ENCODE data around the gene TSPAN5. TPM values are rescaled to one million over a fixed set of nuclear protein-coding genes. Genes with fewer than 3 reads are reported as not detected.

TSPAN5 gene
- 79.6 and 88.3 TPM in 2 replicates for total RNA-seq (2012; rRNA removed)
- 58.2 and 64.8 TPM in 2 replicates for polyA plus RNA-seq (2012; rRNA removed)
- polyA plus RNA-seq (2012; cell fraction: cytosol; rRNA removed) = 36.9 and 41.6 TPM in 2 replicates
- 21.8 and 70.0 TPM in 2 replicates for polyA plus RNA-seq (2012; cell fraction: nucleus; rRNA removed; ENCODE audit: low replicate concordance)
- Bru-seq, nascent RNA = percentile 97 among the genes with signal in this experiment
- percentile 92 among the genes with signal in this experiment for BruChase-seq, experiment 1, labeled RNA remaining after a 6-hour chase
- BruChase-seq, experiment 2, labeled RNA remaining after a 2-hour chase = percentile 95 among the genes with signal in this experiment
- long read RNA-seq, full-length matches to known transcripts = 149 of 225 reads
- long read RNA-seq, partial matches to known transcripts = 3 of 225 reads
- long read RNA-seq, other reads (novel, unspliced or antisense) = 73 of 225 reads

DNA sequence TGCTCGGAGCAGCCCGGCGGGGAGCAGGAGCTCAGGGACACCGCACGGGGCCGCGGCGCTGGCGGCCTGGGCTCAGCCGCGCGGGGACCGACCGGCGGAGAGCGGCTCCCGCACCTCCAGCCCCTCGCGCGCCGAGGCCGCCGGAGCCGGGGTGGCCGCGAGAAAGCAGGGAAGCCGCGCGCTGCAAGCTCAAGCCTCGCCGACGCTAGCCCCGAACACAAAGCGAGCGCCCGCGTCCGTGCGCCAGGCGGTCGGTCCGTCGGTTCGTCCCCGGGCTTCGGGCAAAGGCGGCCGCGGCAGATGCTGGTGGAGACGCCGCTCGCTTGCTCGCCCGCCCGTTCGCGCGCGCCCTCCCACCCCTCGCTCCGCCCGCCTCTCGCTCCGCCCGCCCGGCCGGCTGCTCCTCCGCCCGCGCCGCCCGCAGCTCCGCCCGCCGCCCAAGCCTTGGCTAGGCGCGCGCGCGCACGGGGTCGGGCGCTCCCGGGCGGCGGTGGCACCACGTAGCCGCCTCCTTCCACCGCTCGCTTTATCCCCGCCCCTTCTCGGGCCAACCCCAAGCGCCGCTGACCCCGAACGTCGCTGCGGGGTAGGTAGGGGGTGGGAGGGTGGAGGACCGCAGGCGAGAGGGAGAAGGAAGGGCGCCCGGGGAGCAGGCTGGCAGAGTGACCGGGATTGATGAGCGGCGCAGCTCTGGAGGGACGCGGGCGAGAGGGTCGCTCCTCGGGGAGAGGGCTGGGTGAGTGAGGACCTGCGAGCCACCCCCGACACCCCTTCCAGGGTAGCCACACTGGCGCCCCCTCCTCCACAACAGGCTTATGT lies at the start of gene TSPAN5:
TSS of gene TSPAN5 (minus strand) at position 325 of the 819 bp plus-strand sequence.
- H3K23ac ChIP-seq (ENCODE audit: low read depth, low read length) = peak within 1 kb of the TSS; percentile 96
- H3K27me3 ChIP-seq (ENCODE audit: control insufficient read depth, insufficient read depth, low read length) = no peaks in the 10 kb centered on the region
- peak within 1 kb of the TSS; percentile 99 for H2AK9ac ChIP-seq (replicated peaks; ENCODE audit: low read depth, low read length, poor library complexity)
- no peaks in the 10 kb centered on the region for H3K9me3 ChIP-seq (ENCODE audit: control insufficient read depth, insufficient read depth, low read length)
- H3K79me1 ChIP-seq (ENCODE audit: low read depth in 1 of 2, low read length in 2 of 2) = peaks cover 6 to 49% of the 10 kb centered on the region in 2 experiments; a peak in 3 of 4 replicates
- peak within 1 kb of the TSS; percentile 26 to 90 for H4K8ac ChIP-seq (ENCODE audit: low read depth in 2 of 2, low read length in 2 of 2)
- H3K4ac ChIP-seq (ENCODE audit: low read depth, low read length) = peak within 1 kb of the TSS; percentile 97
- peak within 1 kb of the TSS; percentile 89 for H2BK120ac ChIP-seq (ENCODE audit: low read depth, low read length)
- dilution Hi-C loops (cut with HindIII; ENCODE audit: low sequenced_read_pairs, unreplicated experiment) = no loop called here
- H3K56ac ChIP-seq (ENCODE audit: extremely low read depth, insufficient read depth, low read length) = peak within 1 kb of the TSS; percentile 64
- H2BK15ac ChIP-seq (ENCODE audit: low read depth, low read length) = peak within 1 kb of the TSS; percentile 75
- intact Hi-C loops (cut with micrococcal nuclease) = loop anchor here (5.0 to 10.0 kb wide), 6 partner anchors 111 to 804 kb away; partner anchors contain the start of genes ADH5 and METAP1
- in situ Hi-C loops (cut with MboI; ENCODE audit: low sequenced_read_pairs) = loop anchor here (5.0 to 25.0 kb wide), 4 partner anchors 191 to 496 kb away; partner anchors contain the start of genes EIF4E and RAP1GDS1
- H3K4me3 ChIP-seq (ENCODE audit: insufficient read depth, low read depth, low read length) = peak within 1 kb of the TSS; percentile 64
- H3K14ac ChIP-seq (replicated peaks; ENCODE audit: low read depth, low read length) = peak within 1 kb of the TSS; percentile 82
- H3K27ac ChIP-seq (ENCODE audit: insufficient read depth, low read length) = peak within 1 kb of the TSS; percentile 94
- 0% methylated on average over 27 of the region's 113 CpGs; no CpG with 5 or more reads in 1 of the 2 experiments for WGBS, 2 experiments (ENCODE audit: extremely low coverage in 2 of 2, insufficient read length in 1 of 2)
- H4K20me1 ChIP-seq (ENCODE audit: insufficient read depth, low read length) = peaks cover 8% of the 10 kb centered on the region; the same call in 1 of the 2 replicates
- peak; percentile 86 for ATAC-seq (ENCODE audit: low read depth)
- peak within 1 kb of the TSS; percentile 81 for H2BK5ac ChIP-seq (ENCODE audit: low read depth, low read length, poor library complexity, severe bottlenecking)
- H3K4me1 ChIP-seq (ENCODE audit: control insufficient read depth, insufficient read depth, low read length) = peaks cover 23% of the 10 kb centered on the region
- H3K9me1 ChIP-seq (ENCODE audit: insufficient read depth, low read length) = peaks cover 7% of the 10 kb centered on the region
- H4K5ac ChIP-seq (ENCODE audit: low read depth, low read length) = peak within 1 kb of the TSS; percentile 88
- peak within 1 kb of the TSS; percentile 93 for H3K9ac ChIP-seq (ENCODE audit: low read depth, low read length)
- H2BK20ac ChIP-seq (ENCODE audit: low read depth, low read length) = peak within 1 kb of the TSS; percentile 89
- ChIA-PET POLR2A (ENCODE audit: unreplicated experiment) (no interaction called here), CTCF (interaction anchor here (0.6 to 1.1 kb wide), 2 partner anchors 18 to 727 kb away, joined by 3 read pairs; no protein-coding TSS in a partner anchor)
- H2AFZ ChIP-seq (replicated peaks; ENCODE audit: low read length, poor library complexity) = peak within 1 kb of the TSS; percentile 96
- no TSS peak for BruUV-seq (replicated peaks)
- H3K18ac ChIP-seq (ENCODE audit: low read depth, low read length) = peak within 1 kb of the TSS; percentile 91
- H3K4me2 ChIP-seq (ENCODE audit: low read depth, low read length) = peak within 1 kb of the TSS; percentile 91
- no peaks in the 10 kb centered on the region for H3K36me3 ChIP-seq (ENCODE audit: control insufficient read depth, insufficient read depth, low read length)
- peak within 1 kb of the TSS; percentile 60 for H4K91ac ChIP-seq (ENCODE audit: insufficient read depth, low read depth, low read length)
- peak within 1 kb of the TSS; percentile 95 for H2AK5ac ChIP-seq (ENCODE audit: low read depth, low read length)
- peak; percentile 67 for DNase-seq
- TF ChIP-seq MAZ (IDR thresholded peaks at IDR 0.05; ENCODE audit: borderline replicate concordance, low read depth, low read length) (peak; percentile 55; the same call in 1 of the 2 replicates), USF2 (IDR thresholded peaks at IDR 0.05; ENCODE audit: low read depth, low read length) (no peak), BHLHE40 (IDR thresholded peaks at IDR 0.05; ENCODE audit: low read depth, low read length) (no peak), MAFK (IDR thresholded peaks at IDR 0.05; ENCODE audit: low read depth, low read length) (no peak), RCOR1 (IDR thresholded peaks at IDR 0.05; ENCODE audit: insufficient replicate concordance, low read length) (no peak), POLR2A (IDR thresholded peaks at IDR 0.05; ENCODE audit: low read depth, low read length) (no peak; the same call in 1 of the 2 replicates), CHD1 (IDR thresholded peaks at IDR 0.05; ENCODE audit: low read depth, low read length) (no peak), SMC3 (IDR thresholded peaks at IDR 0.05; ENCODE audit: low read depth, low read length) (no peak), RAD21 (IDR thresholded peaks at IDR 0.05; ENCODE audit: low read length) (peak; percentile 13; the same call in 1 of the 2 replicates), CEBPB (IDR thresholded peaks at IDR 0.05; ENCODE audit: low read depth, low read length) (no peak), NFE2L2 (IDR thresholded peaks at IDR 0.05; ENCODE audit: low read depth, low read length) (no peak), MXI1 (IDR thresholded peaks at IDR 0.05; ENCODE audit: borderline replicate concordance, low read depth, low read length) (peak; percentile 68; the same call in 1 of the 2 replicates), RFX5 (IDR thresholded peaks at IDR 0.05; ENCODE audit: low read depth, low read length) (no peak)
- TF ChIP-seq, protein P1, sequence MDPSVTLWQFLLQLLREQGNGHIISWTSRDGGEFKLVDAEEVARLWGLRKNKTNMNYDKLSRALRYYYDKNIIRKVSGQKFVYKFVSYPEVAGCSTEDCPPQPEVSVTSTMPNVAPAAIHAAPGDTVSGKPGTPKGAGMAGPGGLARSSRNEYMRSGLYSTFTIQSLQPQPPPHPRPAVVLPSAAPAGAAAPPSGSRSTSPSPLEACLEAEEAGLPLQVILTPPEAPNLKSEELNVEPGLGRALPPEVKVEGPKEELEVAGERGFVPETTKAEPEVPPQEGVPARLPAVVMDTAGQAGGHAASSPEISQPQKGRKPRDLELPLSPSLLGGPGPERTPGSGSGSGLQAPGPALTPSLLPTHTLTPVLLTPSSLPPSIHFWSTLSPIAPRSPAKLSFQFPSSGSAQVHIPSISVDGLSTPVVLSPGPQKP (IDR thresholded peaks at IDR 0.05; ENCODE audit: borderline replicate concordance, low read depth, low read length) = no peak

Measured in IMR-90 (cell line).